Lower lobe of right lung (tissue), 2 donors: ENCODE results near the gene SDK1. TPM values are rescaled to one million over a fixed set of nuclear protein-coding genes. Genes with fewer than 3 reads are reported as not detected.

Experiments
- ATAC-seq, 2 donors: fragments of 200-7000 bp; cut with Tn5 transposase; one replicate each; pipeline ENCODE4 v1.9.1; 2020 to 2022; ENCODE audit warnings: mild to moderate bottlenecking in 2 of 2, moderate library complexity in 2 of 2
- DNase-seq: peaks from one replicate; pipeline ENCODE4 v3.0.0-alpha.2; 2020
- H3K27ac ChIP-seq: fragments of 200-600 bp; one replicate; pipeline ENCODE4 v1.8.0; 2022
- H3K27me3 ChIP-seq: fragments of 200-600 bp; one replicate; pipeline ENCODE4 v1.8.0; 2022; ENCODE audit warnings: low read depth
- H3K36me3 ChIP-seq: fragments of 200-600 bp; one replicate; pipeline ENCODE4 v1.8.0; 2022; ENCODE audit warnings: mild to moderate bottlenecking
- H3K4me1 ChIP-seq: fragments of 200-600 bp; one replicate; pipeline ENCODE4 v1.8.0; 2022
- H3K4me3 ChIP-seq: fragments of 200-600 bp; one replicate; pipeline ENCODE4 v1.8.0; 2022; ENCODE audit warnings: mild to moderate bottlenecking
- H3K9me3 ChIP-seq: fragments of 200-600 bp; one replicate; pipeline ENCODE4 v1.8.0; 2022
- CTCF ChIP-seq: fragments of 200-600 bp; IDR thresholded peaks from one replicate; pipeline ENCODE4 v1.8.0; 2022; ENCODE audit warnings: antibody characterized with exemption, mild to moderate bottlenecking
- intact Hi-C: fragments of 100-400 bp; cut with DNase I; formaldehyde crosslinking; loops from one replicate; pipeline ENCODE4 v1.11.0; 2022
- total RNA-seq: library from RNA; stranded (reverse); fragmentation: NEBNext Ultra II Directional; extraction: Animal tissue kit (Norgen Biotek cat#: 25700); gene quantifications from one replicate; pipeline ENCODE4 v1.2.1, GENCODE V29; 2021
- donor health status: DM: no; HTN: yes; CAD: no; lungs with severe emphysema.

Gene SDK1
- total RNA-seq, 1 donor from 2014 or later = 10.0 TPM

DNA sequence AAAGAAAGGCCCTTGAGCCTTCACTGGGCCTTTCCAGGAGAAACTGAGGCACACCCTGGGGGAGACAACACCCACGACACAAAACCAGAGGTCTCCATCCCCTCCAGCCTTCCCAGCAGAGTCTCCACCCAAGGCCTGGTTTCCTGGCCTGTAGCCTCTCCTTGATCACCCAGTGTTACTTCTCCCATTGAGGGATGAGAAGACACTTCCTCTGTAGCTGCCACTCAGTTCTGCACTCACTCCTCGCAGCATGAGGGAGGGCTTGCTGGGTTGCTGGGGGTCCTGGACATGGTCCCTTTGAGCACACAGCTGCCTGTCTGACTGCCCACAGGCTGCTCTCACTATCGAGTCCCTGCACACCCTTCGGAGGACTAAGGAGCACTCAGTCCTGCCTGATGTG is 943.0 kb downstream of the SDK1 start:
- no peak for TF ChIP-seq CTCF
- Histone ChIP-seq H3K4me3 (no peak overlapping the region), H3K4me1 (no peaks in the 10 kb centered on the region), H3K36me3 (no peaks in the 10 kb centered on the region), H3K27me3 (no peaks in the 10 kb centered on the region), H3K9me3 (no peaks in the 10 kb centered on the region), H3K27ac (no peak overlapping the region)
- intact Hi-C loops = no loop called here
- ATAC-seq = no peak
- DNase-seq = no peak

GRCh38 chr7:4244635-4245034 is 943.6 kb downstream of the SDK1 start:
- H3K4me3 ChIP-seq = no peak overlapping the region
- ATAC-seq (no peak), DNase-seq (no peak)
- no peaks in the 10 kb centered on the region for H3K9me3 ChIP-seq
- H3K27me3 ChIP-seq = no peaks in the 10 kb centered on the region
- H3K27ac ChIP-seq = no peak overlapping the region
- no peak for TF ChIP-seq CTCF
- H3K4me1 ChIP-seq = no peaks in the 10 kb centered on the region
- H3K36me3 ChIP-seq = no peaks in the 10 kb centered on the region
- intact Hi-C loops = no loop called here

DNA sequence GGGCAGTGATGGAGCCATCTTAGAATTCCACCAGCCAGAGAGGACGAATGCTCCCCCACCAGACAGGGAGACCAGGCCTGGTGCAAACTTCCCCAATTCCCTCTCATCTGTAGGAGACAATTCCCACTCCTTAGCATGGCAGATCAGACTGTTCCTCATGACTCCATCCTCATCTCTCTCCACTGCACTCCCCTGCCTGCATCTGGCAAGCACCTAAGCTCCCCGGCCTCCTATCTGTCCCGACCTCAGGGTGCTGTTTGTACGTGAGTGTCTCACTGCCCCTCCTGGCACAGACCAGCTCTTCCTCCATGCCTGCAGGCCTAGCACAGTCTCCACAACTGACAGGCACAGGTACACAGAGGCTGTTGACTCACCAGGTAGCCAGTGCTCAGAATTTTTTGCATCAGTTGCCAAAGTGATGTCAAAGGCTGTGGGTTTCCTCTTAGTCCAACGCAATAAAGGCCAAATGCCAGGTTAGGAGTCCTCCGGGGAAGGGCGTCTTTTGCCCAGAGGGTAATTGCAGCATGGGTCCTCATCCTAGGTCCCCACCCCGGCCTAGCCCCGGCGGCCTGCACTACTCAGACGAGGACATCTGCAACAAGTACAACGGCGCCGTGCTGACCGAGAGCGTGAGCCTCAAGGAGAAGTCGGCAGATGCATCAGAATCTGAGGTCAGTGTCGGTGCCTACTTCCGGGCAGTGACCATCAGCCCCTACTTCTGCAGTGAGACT is 944.2 kb downstream of the SDK1 start:
- Histone ChIP-seq H3K4me3 (no peak overlapping the region), H3K36me3 (no peaks in the 10 kb centered on the region), H3K9me3 (no peaks in the 10 kb centered on the region), H3K4me1 (no peaks in the 10 kb centered on the region), H3K27me3 (no peaks in the 10 kb centered on the region), H3K27ac (no peak overlapping the region)
- no peak for TF ChIP-seq CTCF
- DNase-seq (no peak), ATAC-seq (no peak)
- intact Hi-C loops = no loop called here

GRCh38 chr7:4245866-4246470 is 944.9 kb downstream of the SDK1 start:
- Histone ChIP-seq H3K9me3 (no peaks in the 10 kb centered on the region), H3K4me3 (no peak overlapping the region), H3K27me3 (no peaks in the 10 kb centered on the region), H3K4me1 (no peaks in the 10 kb centered on the region), H3K27ac (no peak overlapping the region), H3K36me3 (no peaks in the 10 kb centered on the region)
- ATAC-seq = no peak
- intact Hi-C loops = no loop called here
- no peak for TF ChIP-seq CTCF
- DNase-seq = no peak

GRCh38 chr7:4246536-4246935 is 945.5 kb downstream of the SDK1 start:
- intact Hi-C loops = no loop called here
- no peaks in the 10 kb centered on the region for H3K27me3 ChIP-seq
- TF ChIP-seq CTCF = no peak
- ATAC-seq (no peak), DNase-seq (no peak)
- no peak overlapping the region for H3K27ac ChIP-seq
- H3K4me1 ChIP-seq = no peaks in the 10 kb centered on the region
- peaks cover 4% of the 10 kb centered on the region for H3K9me3 ChIP-seq
- no peaks in the 10 kb centered on the region for H3K36me3 ChIP-seq
- H3K4me3 ChIP-seq = no peak overlapping the region
